WTC11 (cell line): Measurements from ENCODE around the gene RFX4.

Experiments
- CDX4 ChIP-seq: fragments of 250-450 bp; sonication (Bioruptor Pico); IDR thresholded peaks from 2 replicates; pipeline ENCODE4 v1.9.0; 2021; ENCODE audit warnings: moderate library complexity, mild to moderate bottlenecking, inconsistent platforms, borderline replicate concordance
- CTCF ChIP-seq: fragments of 200-600 bp; IDR thresholded peaks from 2 replicates; pipeline ENCODE4 v1.8.0; 2022; ENCODE audit warnings: antibody characterized with exemption
- IRF1 ChIP-seq: sonication (generic); formaldehyde crosslinking; IDR thresholded peaks from 2 replicates; pipeline ENCODE4 v1.8.0; 2023; ENCODE audit warnings: missing genetic modification reagents
- KAT7 ChIP-seq: sonication (generic); formaldehyde crosslinking; IDR thresholded peaks from 2 replicates; pipeline ENCODE4 v1.8.1; 2023; ENCODE audit warnings: missing genetic modification reagents, mild to moderate bottlenecking, borderline replicate concordance
- MAX ChIP-seq: sonication (generic); formaldehyde crosslinking; IDR thresholded peaks from 2 replicates; pipeline ENCODE4 v1.8.0; 2022; ENCODE audit warnings: mild to moderate bottlenecking, missing genetic modification reagents
- MLX ChIP-seq: sonication (generic); formaldehyde crosslinking; IDR thresholded peaks from 2 replicates; pipeline ENCODE4 v1.8.1; 2023; ENCODE audit warnings: mild to moderate bottlenecking, missing genetic modification reagents, moderate library complexity
- NFYB ChIP-seq: sonication (generic); formaldehyde crosslinking; conservative IDR thresholded peaks from 2 replicates; pipeline ENCODE4 v1.8.0; 2022; ENCODE audit warnings: low read depth, missing genetic modification reagents
- RELA ChIP-seq: sonication (generic); formaldehyde crosslinking; IDR thresholded peaks from 2 replicates; pipeline ENCODE4 v1.8.1; 2022; ENCODE audit warnings: missing genetic modification reagents, mild to moderate bottlenecking, borderline replicate concordance
- SP1 ChIP-seq: sonication (generic); formaldehyde crosslinking; conservative IDR thresholded peaks from 2 replicates; pipeline ENCODE4 v1.8.1; 2022; ENCODE audit warnings: missing genetic modification reagents
- TEAD4 ChIP-seq: sonication (generic); formaldehyde crosslinking; IDR thresholded peaks from 2 replicates; pipeline ENCODE4 v1.8.0; 2022; ENCODE audit warnings: mild to moderate bottlenecking, missing genetic modification reagents
- USF2 ChIP-seq: sonication (generic); formaldehyde crosslinking; IDR thresholded peaks from 2 replicates; pipeline ENCODE4 v1.8.1; 2023; ENCODE audit warnings: mild to moderate bottlenecking, missing genetic modification reagents, moderate library complexity

GRCh38 chr12:106551410-106551809 is 31.4 kb upstream of the RFX4 start:
- TF ChIP-seq CTCF: no peak
- TF ChIP-seq TEAD4: no peak
- TF ChIP-seq CDX4 (CRISPR knock-in tag): no peak
- TF ChIP-seq SP1 (CRISPR knock-in tag): no peak
- no peak for TF ChIP-seq USF2
- no peak for TF ChIP-seq MLX (CRISPR knock-in tag)
- TF ChIP-seq IRF1 (CRISPR knock-in tag): no peak
- no peak for TF ChIP-seq MAX (CRISPR knock-in tag)
- no peak for TF ChIP-seq KAT7
- TF ChIP-seq NFYB (CRISPR knock-in tag): no peak
- no peak for TF ChIP-seq RELA (CRISPR knock-in tag)
